CD14-positive monocyte (primary cell): Measurements from ENCODE around the gene CD24. TPM values are rescaled to one million over a fixed set of nuclear protein-coding genes. Genes with fewer than 3 reads are reported as not detected.

ENCODE experiments used
- DNase-seq, 3 donors: peaks; one replicate each; pipeline ENCODE4 v3.0.0-alpha.2; 2011 to 2022
- H2AFZ ChIP-seq: 2 replicates; pipeline ENCODE4 v1.6.0; 2012; ENCODE audit warnings: mild to moderate bottlenecking, low read depth, low read length, inconsistent platforms; ENCODE audit not compliant: insufficient read depth, poor library complexity, severe bottlenecking
- H3K27ac ChIP-seq, 2 donors: 1 replicate in 1 of 2; 2 replicates in 1 of 2; pipeline ENCODE4 v1.5.1; 2012 to 2013; ENCODE audit warnings: low read length in 2 of 2, control low read depth in 1 of 2, inconsistent platforms in 1 of 2, low read depth in 1 of 2, mild to moderate bottlenecking in 1 of 2
- H3K27me3 ChIP-seq, 2 donors: one replicate each; pipeline versions ENCODE4 v1.6.0 to v1.6.1; 2011 to 2013; ENCODE audit warnings: low read length in 2 of 2; ENCODE audit not compliant: control insufficient read depth in 2 of 2, insufficient read depth in 2 of 2
- H3K36me3 ChIP-seq, 2 donors: replicated peaks in 1 of 2; 1 replicate in 1 of 2; 2 replicates in 1 of 2; pipeline versions ENCODE4 v1.5.1 to v1.6.1; 2012 to 2013; ENCODE audit warnings: low read length in 2 of 2, control low read depth in 1 of 2, inconsistent platforms in 1 of 2, mild to moderate bottlenecking in 1 of 2; ENCODE audit not compliant: insufficient read depth in 2 of 2, control insufficient read depth in 1 of 2
- H3K4me1 ChIP-seq, 2 donors: 1 replicate in 1 of 2; 2 replicates in 1 of 2; pipeline versions ENCODE4 v1.5.1 to v1.6.1; 2012 to 2013; ENCODE audit warnings: low read length in 2 of 2, control low read depth in 1 of 2, inconsistent platforms in 1 of 2, mild to moderate bottlenecking in 1 of 2, moderate library complexity in 1 of 2; ENCODE audit not compliant: insufficient read depth in 2 of 2, control insufficient read depth in 1 of 2
- H3K4me2 ChIP-seq: replicated peaks from 2 replicates; pipeline ENCODE3; 2012; ENCODE audit warnings: low read length, moderate library complexity, mild to moderate bottlenecking; ENCODE audit not compliant: poor library complexity, severe bottlenecking; ENCODE audit errors: extremely low read depth
- H3K4me3 ChIP-seq, 3 experiments: fragments of 200-600 bp in 1 of 3; sonication (generic) in 1 of 3; replicated peaks in 1 of 3; 1 replicate in 2 of 3; 2 replicates in 1 of 3; pipeline ENCODE4 v1.5.1; 2011 to 2013; ENCODE audit warnings: low read length in 3 of 3, mild to moderate bottlenecking in 3 of 3, control low read depth in 2 of 3, low read depth in 2 of 3, inconsistent platforms in 1 of 3, moderate library complexity in 1 of 3
- H3K79me2 ChIP-seq: 2 replicates; pipeline ENCODE4 v1.6.0; 2012; ENCODE audit warnings: mild to moderate bottlenecking, control low read depth, inconsistent platforms, low read length, moderate library complexity; ENCODE audit not compliant: insufficient read depth
- H3K9ac ChIP-seq: 2 replicates; pipeline ENCODE4 v1.6.0; 2017; ENCODE audit warnings: low read length, mild to moderate bottlenecking; ENCODE audit not compliant: insufficient read depth, poor library complexity, severe bottlenecking
- H3K9me3 ChIP-seq, 2 donors: replicated peaks in 1 of 2; 1 replicate in 1 of 2; 2 replicates in 1 of 2; pipeline versions ENCODE4 v1.5.1 to v1.6.1; 2012 to 2013; ENCODE audit warnings: low read length in 2 of 2, control low read depth in 1 of 2; ENCODE audit not compliant: control insufficient read depth in 1 of 2, insufficient read depth in 1 of 2
- H4K20me1 ChIP-seq: 2 replicates; pipeline ENCODE4 v1.6.0; 2012; ENCODE audit warnings: mild to moderate bottlenecking, low read length, control low read depth, moderate library complexity; ENCODE audit not compliant: insufficient read depth
- H3K27ac Mint-ChIP-seq, 7 donors: one replicate each; pipeline ENCODE4 v1.8.0; 2020; ENCODE audit warnings: mild to moderate bottlenecking in 7 of 7, mixed read lengths in 7 of 7, moderate library complexity in 6 of 7, inconsistent platforms in 2 of 7
- H3K27me3 Mint-ChIP-seq, 3 donors: one replicate each; pipeline ENCODE4 v1.8.0; 2021 to 2022; ENCODE audit warnings: low read depth in 3 of 3, mild to moderate bottlenecking in 3 of 3, mixed read lengths in 3 of 3, moderate library complexity in 3 of 3, inconsistent platforms in 1 of 3
- H3K36me3 Mint-ChIP-seq, 2 donors: one replicate each; pipeline ENCODE4 v1.8.0; 2020; ENCODE audit warnings: mixed read lengths in 2 of 2, inconsistent platforms in 1 of 2, mild to moderate bottlenecking in 1 of 2
- H3K4me1 Mint-ChIP-seq: one replicate; pipeline ENCODE4 v1.8.0; 2020; ENCODE audit warnings: mild to moderate bottlenecking, mixed read lengths
- H3K4me3 Mint-ChIP-seq, 2 donors: one replicate each; pipeline ENCODE4 v1.8.0; 2020; ENCODE audit warnings: mild to moderate bottlenecking in 2 of 2, mixed read lengths in 2 of 2, moderate library complexity in 1 of 2
- H3K9me3 Mint-ChIP-seq, 7 donors: one replicate each; pipeline ENCODE4 v1.8.0; 2020 to 2022; ENCODE audit warnings: mixed read lengths in 7 of 7, mild to moderate bottlenecking in 6 of 7, moderate library complexity in 6 of 7, inconsistent platforms in 2 of 7
- CTCF ChIP-seq: fragments of 200-600 bp; IDR thresholded peaks from one replicate; pipeline ENCODE4 v1.8.0; 2022; ENCODE audit warnings: antibody characterized with exemption, mild to moderate bottlenecking
- WGBS: methylation state at CpG from one replicate; pipeline ENCODE4 v1.1.5; 2013; ENCODE audit warnings: missing lambda C conversion rate; ENCODE audit not compliant: insufficient coverage; 5-methylcytosine and 5-hydroxymethylcytosine counted together
- intact Hi-C, 2 donors: fragments of 100-400 bp; cut with micrococcal nuclease; formaldehyde crosslinking; loops; one replicate each; pipeline versions ENCODE4 v1.15.0 to v1.15.1; 2023
- polyA plus RNA-seq, 3 donors: library from polyadenylated mRNA; depleted of rRNA in 1 of 3; unstranded in 2 of 3; stranded (reverse) in 1 of 3; fragments of 300-500 nt in 2 of 3; fragments of >200 nt in 1 of 3; fragmentation: Illumina TruSeq in 2 of 3; gene quantifications; 1 replicate in 2 of 3; 2 replicates in 1 of 3; pipeline ENCODE4 v1.2.3, GENCODE V29; 2012 to 2021

The CD24 gene
- polyA plus RNA-seq, 3 donors: 0.05 to 0.46 (median 0.29) TPM

- Mint-ChIP-seq H3K4me3 (no peak overlapping the region), H3K36me3 (no peaks in the 10 kb centered on the region), H3K9me3 (peaks cover 0 to 3% (median 0%) of the 10 kb centered on the region in 7 donors), H3K27ac (no peak overlapping the region), H3K27me3 (peaks cover 22 to 34% (median 24%) of the 10 kb centered on the region in 3 donors), H3K4me1 (no peaks in the 10 kb centered on the region)
- H3K4me1 ChIP-seq: no peaks in the 10 kb centered on the region
- H4K20me1 ChIP-seq: no peaks in the 10 kb centered on the region
- no peak overlapping the region for H2AFZ ChIP-seq
- no peaks in the 10 kb centered on the region for H3K36me3 ChIP-seq
- intact Hi-C loops: no loop called here
- H3K27ac ChIP-seq: no peak overlapping the region
- H3K9me3 ChIP-seq: no peaks in the 10 kb centered on the region
- H3K27me3 ChIP-seq: peaks cover 0 to 7% of the 10 kb centered on the region in 2 donors
- no CpG with 5 or more reads among the region's 1 CpG for WGBS
- TF ChIP-seq CTCF: no peak
- H3K9ac ChIP-seq: no peak overlapping the region
- no peak overlapping the region for H3K4me3 ChIP-seq
- no peaks in the 10 kb centered on the region for H3K79me2 ChIP-seq
- no peak for DNase-seq
- H3K4me2 ChIP-seq: no peak overlapping the region
Observed at GRCh38 chr6:106966229-106966628, 8.3 kb downstream of the CD24 start.

GRCh38 chr6:106964954-106965353, 9.6 kb downstream of the CD24 start:
- H3K4me1 ChIP-seq: no peaks in the 10 kb centered on the region
- DNase-seq: no peak
- no peaks in the 10 kb centered on the region for H3K79me2 ChIP-seq
- H3K9ac ChIP-seq: no peak overlapping the region
- H3K27me3 ChIP-seq: peaks cover 0 to 7% of the 10 kb centered on the region in 2 donors
- peaks cover 3% of the 10 kb centered on the region for H3K4me1 Mint-ChIP-seq
- intact Hi-C loops: no loop called here
- H3K4me3 ChIP-seq: no peak overlapping the region
- WGBS: no CpG with 5 or more reads among the region's 1 CpG
- H3K4me3 Mint-ChIP-seq: no peak overlapping the region
- no peaks in the 10 kb centered on the region for H3K9me3 ChIP-seq
- H3K27ac ChIP-seq: no peak overlapping the region
- no peaks in the 10 kb centered on the region for H3K36me3 ChIP-seq
- no peaks in the 10 kb centered on the region for H4K20me1 ChIP-seq
- no peak overlapping the region for H3K27ac Mint-ChIP-seq
- peaks cover 15 to 27% (median 18%) of the 10 kb centered on the region in 3 donors for H3K27me3 Mint-ChIP-seq
- TF ChIP-seq CTCF: no peak
- H2AFZ ChIP-seq: no peak overlapping the region
- no peak overlapping the region for H3K4me2 ChIP-seq
- H3K36me3 Mint-ChIP-seq: no peaks in the 10 kb centered on the region
- H3K9me3 Mint-ChIP-seq: peaks cover 0 to 3% (median 0%) of the 10 kb centered on the region in 7 donors
